Measurements from ENCODE around the gene CFAP99.

The CFAP99 gene

DNA sequence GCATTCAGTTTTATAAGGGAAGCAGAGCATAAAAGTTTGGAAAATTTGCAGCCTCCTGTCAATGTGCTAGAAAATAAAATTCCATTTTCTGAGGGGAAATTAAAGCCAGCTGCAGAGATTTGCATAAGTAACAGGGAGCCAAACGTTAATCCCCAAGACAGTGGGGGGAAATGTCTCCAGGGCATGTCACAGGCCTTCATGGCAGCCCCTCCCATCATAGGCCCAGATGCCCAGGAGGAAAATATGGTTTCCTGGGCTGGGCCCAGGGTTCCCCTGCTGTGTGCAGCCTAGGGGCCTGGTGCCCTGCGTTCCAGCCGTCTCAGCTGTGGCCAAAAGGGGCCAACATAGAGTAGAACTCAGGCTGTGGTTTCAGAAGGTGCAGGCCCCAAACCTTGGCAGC, 59.5 kb downstream of the CFAP99 start:
- DNase-seq, result no peak

DNA sequence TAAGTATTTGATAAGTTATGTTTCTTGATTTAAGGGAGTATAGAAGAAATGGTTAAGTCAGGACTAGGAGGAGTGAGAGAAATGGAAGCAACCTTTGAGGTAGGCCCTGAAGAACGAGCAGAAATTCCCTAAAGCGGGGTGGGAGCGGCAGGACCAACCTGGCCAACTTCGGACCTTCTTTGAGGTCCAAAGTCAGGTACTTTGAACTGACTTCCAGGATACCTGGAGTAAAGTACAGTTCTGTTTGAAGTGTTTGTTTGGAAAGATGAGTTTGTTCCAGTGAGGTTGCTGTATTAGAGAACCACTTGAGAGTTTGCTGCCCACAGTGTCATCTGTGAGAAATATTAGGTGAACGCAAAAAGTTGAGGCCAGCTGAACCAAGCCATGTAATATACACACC, 61.9 kb downstream of the CFAP99 start:
- no peak for DNase-seq

DNA sequence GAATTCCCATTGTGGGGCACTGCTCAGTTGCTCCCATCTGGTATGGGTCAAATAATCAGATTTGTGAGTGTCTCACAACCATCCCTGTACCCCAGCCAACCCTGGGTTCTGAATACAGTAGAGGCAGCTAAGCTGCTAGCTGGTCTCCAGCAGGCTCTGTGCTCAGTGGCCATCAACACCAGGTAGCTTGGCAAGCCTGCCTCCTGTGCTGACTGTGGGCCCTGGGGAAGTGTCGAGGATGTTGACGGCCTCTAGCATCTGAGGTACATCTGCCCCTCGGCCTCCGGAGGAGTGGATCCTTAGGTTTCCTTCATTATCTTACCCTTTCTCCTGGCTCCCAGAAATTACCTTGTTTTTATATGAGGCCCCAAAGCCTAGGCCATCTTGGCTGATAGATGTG, 63.4 kb downstream of the CFAP99 start:
- DNase-seq, result no peak

DNA sequence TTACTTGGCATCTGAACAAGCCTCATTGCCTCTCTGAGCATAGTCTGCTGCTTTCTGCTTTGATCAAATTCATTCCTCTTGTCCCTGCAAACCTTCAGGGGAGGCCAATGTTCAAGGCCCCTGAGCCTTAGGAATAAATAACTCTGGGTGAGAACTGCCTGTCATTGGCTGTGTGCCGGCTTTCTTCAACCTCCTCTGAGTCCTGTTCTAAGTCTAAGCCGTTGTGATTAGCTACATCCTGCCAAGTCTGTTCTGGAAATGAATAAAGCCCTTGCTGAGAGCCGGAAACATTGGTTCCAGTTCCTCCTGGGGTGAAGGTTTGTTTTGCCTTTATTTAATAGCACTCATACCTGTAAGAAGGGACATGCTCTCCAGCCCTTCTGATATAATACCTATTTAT, 63.9 kb downstream of the CFAP99 start:
- peak; percentile 10 for DNase-seq

DNA sequence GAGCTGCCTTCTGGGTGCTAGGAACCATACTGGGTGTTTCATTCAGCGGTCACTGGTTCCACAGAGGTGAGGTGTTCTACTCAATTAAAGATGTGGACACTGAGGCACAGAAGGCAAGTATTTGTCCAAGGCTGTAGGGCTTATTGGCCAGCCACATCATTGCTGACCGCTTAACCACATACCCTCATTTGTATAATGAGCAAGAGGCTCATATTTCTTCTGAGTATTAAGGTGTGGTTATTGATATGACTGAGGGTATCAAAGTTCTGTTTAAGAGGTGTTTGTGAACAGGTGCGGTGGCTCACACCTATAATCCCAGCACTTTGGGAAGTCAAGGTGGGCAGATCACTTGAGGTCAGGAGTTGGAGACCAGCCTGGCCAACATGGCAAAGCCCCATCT, 64.5 kb downstream of the CFAP99 start:
- no peak for DNase-seq

DNA sequence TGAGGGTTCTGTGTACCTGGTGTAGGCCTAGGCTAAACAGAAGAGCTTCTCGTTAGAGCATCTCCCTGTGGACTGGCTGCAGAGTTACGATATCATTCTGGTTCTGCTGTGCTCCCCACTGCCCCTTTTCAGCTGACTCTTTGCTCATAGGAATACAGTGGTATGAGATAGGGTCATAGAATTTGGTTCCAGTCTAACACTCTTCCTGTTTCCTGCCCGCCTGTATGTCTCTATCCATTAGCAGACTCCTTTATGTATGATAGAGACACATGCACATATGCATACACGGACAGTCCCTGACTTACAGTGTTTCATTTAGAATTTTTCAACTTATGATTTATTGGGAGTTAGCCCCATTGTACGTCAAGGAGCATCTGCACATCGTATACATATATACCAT, 65.4 kb downstream of the CFAP99 start:
- no peak for DNase-seq

DNA sequence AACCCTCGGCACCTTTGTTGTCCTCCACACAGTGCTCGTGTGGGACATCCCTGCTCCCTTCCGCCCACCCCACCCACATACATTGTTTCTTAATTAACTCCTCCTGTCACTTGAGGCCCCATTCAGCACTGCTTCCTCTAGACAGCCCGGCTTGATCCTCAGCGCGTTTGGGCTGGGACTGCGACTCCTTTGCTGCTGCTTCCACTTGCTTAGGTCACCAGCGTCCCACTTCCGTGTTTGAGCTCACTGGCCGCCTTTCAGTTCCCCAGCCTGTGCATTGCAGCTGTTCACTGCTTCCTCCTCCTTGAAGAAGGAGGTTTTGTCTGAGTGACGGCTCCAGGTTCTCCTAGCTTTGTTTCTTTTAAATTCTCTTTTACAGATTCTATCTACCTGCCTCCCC, 66.2 kb downstream of the CFAP99 start:
- peak; percentile 79 for DNase-seq

DNA sequence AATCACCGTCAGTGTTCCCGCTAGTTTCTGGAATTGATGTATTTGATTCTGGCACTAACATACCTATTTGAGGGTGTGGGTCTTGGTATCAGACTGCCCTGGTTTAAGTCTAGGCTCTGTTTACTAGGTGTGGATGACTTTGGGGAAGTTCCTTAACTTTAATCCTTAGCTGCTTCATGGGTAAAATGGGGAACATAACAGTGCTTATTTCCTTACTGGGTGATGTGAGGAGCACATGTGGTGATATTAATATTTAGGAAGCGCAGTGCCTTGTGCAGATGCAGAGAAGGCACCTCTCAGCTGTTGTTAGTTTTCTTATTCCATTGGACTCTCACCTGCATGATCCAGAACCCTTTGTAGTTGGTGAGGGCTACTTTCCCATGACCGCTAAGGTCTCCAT, 67.2 kb downstream of the CFAP99 start:
- DNase-seq, result no peak

DNA sequence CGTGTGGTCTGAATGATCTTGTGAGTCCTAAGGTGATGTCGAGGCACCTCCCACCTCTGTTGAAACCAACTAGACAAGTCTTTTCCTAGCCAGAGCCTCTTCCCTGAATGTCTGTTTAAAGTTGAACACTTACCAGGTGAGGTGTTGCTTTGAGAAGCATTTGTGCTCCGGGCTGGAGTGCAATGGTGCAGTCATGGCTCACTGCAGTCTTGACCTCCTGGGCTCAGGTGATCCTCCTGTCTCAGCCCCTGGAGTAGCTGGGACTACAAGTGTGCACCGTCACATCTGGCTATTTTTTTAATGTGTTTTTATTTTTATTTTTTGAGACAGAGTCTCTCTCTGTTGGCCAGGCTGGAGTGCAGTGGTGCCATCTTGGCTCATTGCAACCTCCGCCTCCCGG, 68.2 kb downstream of the CFAP99 start:
- no peak for DNase-seq

DNA sequence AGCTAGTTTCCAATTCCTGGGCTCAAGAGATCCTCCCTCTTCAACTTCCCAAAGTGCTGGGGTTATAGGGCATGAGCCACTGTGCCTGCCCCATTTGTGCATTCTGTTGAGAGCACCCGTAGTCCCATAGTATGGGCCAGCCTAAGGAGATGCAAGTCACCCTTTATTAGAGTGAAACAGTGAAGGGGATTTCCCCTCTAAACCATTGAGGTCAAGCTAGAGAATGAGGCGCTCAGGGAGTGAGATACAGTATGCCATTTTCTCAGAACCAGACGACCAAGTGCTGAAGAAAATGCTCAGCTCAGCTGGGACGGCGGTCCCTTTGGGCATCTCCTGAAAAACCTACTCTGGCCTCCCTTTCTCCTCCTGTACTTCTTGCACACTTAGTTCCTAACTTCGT, 68.9 kb downstream of the CFAP99 start:
- no peak for DNase-seq

DNA sequence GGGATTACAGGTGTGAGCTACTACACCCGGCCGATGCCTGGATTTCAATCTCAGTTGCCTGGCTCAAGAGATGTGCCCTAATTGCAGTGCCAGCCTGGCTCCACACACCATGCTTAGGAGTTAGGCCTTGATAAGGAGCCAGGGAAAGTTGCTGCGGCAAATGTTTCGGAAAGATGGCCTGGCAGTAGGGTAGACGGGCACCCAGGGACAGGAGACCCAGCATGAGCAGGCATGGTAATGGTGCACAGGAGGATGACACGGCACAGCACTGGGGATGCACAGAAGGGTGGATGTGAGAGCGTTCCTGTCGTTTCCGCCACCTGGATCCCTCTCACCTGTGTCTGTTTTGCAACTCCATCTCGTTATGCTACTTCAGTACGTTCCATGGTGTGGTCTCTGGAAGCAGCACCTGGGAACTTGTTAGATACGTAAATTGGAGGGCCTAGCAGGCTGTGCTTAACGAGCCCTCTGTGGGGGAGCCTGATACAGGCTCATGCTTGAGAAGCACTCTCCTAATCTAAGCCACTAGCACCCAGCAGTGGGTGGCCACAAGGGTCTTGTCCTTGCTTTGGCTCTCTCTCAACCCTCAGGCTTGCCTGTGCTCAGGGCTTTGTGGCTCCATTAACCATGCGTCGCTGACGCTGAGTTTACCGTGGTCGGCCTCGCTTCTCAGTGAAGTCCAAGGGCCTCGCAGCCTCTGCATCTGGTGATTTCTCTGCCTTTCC, 70.5 kb downstream of the CFAP99 start:
- DNase-seq, result no peak

DNA sequence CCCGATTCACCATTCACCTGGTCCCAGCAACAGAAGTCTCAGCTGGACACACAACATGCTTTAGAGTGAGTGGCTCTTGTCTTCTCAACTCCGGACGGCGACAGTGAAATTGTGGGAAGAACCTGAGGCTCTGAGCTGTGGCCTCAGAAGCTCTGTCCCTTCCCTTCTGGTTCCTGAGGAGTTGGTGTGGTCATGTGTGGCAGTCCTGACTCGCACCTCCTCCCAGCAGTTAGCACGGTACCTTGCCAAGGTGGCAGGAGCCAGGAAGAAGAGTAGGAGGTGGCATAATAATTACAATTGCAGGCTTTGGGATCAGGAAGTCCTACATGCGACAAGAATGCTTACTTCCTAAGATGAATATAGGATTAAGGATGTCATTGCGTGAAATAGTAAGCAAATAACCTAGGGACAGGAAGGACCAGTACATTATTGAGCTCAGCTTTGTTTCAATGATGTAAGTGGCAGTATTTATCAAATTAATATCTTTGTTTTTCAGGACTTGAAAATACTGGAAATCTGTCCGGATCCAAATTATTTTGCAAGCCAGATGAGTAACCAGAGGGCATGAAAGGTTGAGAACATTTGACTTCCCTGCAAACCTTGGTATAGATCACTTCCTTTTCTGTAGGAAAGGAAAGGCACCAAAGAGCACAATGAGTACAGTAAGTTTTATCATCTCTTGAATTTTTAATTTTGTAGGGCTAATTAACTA, 71.2 kb downstream of the CFAP99 start:
- no peak for DNase-seq

DNA sequence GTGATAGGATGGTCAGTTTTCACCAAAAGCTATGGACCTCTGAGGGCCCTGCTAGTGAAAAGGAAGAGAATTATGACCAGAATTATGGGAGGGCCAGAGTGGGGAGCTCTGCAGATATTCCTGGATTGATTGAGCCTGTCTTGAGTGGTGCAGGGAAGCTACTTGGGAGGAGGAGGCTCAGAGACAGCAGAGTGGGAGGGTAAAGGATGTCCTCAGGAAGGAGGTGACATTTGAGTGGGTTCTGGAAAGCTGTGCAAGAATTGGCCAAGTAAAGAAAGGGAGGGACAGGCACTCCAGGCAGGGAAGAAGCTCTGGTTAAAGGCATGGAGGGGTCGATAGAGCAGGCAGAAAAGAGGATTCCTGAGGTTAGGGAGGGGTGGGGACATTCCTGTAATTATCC, 74.2 kb downstream of the CFAP99 start:
- DNase-seq, result no peak

DNA sequence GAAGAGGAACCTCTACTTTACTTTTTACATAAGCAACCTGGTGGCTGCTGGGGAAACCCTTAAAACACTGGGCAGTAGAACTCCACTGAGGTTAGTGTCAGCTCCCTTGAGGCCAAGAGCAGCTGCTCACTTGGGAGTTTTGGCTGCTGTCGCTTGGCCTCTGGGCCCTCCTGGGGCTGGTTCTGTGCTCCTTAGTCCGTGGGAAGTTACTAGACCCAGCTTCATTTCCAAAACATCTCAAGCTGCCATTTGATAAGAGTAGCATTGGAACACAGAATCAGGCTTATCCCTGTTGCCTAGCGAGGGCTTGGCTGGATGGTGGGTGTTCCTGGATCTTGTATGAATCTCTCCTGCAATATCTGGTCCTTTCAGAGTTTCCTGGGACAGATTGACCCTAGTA, 76.2 kb downstream of the CFAP99 start:
- DNase-seq, result no peak

DNA sequence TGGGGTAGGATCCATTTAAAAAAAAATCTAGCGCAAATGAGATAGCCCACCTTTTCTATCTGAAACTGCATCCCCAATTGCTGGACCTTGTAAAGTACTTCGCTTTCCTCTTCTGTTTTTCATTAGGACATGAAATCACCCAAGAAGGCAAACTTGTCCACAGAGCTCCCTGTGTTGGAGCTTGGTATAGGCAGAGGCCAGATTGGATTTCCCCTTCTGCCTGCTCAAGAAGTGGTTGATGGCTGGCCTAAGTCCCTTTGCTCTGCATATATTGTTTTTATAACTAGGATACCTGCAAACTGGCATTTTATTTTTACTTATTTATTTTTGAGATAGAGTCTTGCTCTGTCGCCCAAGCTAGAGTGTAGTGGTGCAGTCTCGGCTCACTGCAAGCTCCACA, 78.6 kb downstream of the CFAP99 start:
- DNase-seq, result no peak

DNA sequence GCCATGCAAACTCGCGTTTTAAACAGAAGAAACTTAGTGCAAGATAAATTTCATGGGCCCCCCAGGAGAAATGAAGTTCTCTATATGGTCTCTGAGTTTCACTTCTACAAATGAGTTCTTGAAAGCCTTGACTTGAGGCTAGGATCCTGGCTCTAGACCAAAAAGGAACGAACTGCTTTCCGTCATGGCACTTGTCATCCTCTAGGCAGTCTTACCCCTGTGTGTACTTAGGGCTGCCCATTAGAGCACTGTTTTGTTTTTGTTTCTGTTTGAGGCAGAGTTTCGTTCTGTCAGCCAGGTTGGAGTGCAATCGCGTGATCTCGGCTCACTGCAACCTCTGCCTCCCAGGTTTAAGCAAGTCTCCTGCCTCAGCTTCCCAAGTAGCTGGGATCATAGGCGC, 79.2 kb downstream of the CFAP99 start:
- no peak for DNase-seq

DNA sequence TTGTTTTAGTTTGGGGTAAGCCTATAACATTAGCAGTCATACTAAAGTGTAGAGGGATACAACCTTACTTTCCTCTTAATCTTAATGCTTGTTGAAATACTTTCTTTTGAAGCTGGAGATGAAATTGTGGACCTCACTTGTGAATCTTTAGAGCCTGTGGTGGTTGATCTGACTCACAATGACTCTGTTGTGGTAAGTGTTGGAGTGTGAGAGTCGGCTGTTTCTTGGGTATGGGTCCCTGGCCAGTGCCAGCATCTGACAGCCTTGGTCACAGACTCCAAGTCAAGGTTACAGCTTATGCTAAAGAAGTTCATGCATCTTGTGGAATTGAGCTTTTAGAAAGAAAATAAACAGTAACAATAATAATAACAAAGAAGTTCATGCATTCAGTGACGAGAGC, 81.8 kb downstream of the CFAP99 start:
- no peak for DNase-seq

DNA sequence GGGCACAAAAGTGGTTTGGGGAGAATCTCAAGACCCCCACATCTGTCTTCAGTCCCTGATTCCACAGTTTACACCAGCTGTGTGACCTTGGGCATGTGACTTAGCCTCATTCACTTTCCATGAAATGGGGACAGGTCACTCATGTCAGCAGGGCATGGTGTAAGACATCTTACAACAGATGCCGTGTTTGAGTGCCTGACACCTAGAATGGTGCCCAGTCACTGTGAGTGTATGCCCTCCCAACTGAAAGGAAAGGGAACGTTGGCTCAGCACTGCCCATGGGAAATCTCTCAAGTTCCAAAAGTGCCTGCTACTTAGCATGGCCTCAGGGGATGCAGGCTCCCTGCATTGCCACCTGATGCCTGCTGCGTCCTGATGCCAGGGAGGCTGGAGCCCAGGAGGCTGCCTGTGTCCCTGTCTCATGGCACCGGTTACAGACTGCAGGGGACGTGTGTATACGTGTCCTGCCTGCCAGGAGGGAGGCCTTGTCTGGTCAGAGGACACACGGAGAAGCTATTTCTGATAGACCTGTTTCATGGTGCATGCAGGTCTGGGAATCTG, 82.4 kb downstream of the CFAP99 start:
- no peak for DNase-seq

DNA sequence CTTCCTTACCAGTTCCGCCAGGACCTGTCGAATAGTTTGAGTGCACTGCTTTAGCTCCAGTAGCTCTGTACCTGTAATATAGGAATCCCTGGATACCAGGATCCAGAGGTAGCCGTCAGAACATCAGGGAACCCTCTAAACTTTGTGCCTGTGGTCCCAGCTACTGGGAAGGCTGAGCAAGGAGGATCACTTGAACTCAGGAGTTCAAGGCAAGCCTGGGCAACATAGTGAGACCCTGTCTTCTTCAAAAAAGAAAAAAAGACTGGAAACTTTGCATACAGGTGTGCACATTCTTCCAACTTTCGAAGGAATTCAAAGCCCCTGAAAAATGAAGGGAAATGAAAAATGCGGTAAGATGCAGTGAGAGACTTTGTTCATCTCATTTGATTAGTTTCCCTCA, 85.1 kb downstream of the CFAP99 start:
- no peak for DNase-seq

DNA sequence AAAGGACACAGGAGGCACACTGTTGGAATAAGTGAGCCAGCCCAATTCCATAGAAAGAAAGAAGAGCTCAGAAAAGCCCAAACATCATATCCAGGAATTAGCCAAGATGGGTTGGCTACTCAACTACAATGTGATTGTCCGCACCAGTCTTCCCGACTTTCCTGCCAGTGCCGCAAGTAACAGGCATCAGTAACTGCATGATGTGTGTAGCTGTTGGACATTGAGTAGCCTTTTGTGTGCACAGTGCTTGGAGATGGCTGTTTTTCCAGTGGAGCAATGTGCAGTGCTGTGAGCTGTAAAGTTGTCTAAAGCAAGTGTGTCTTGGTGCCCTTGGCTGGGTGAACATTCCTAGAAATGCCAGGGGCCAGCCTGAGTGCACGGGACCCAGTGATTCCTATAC, 88.5 kb downstream of the CFAP99 start:
- DNase-seq, result no peak

DNA sequence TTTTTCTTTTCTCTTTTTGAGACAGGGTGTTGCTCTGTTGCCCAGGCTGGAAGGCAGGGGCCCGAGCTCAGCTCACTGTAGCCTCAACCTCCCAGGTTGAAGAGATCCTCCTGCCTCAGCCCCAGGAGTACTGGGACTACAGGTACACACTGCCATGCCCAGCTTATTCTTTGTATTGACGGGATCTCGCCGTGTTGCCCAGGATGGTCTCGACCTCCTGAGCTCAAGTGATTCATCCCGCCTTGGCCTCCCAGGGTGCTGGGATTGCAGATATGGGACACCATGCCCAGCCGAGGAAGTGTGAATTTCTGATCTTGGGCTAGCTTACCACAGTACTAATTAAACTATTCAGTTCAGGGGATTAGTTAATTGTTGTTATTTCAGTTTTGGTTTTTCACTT, 89.1 kb downstream of the CFAP99 start:
- no peak for DNase-seq

DNA sequence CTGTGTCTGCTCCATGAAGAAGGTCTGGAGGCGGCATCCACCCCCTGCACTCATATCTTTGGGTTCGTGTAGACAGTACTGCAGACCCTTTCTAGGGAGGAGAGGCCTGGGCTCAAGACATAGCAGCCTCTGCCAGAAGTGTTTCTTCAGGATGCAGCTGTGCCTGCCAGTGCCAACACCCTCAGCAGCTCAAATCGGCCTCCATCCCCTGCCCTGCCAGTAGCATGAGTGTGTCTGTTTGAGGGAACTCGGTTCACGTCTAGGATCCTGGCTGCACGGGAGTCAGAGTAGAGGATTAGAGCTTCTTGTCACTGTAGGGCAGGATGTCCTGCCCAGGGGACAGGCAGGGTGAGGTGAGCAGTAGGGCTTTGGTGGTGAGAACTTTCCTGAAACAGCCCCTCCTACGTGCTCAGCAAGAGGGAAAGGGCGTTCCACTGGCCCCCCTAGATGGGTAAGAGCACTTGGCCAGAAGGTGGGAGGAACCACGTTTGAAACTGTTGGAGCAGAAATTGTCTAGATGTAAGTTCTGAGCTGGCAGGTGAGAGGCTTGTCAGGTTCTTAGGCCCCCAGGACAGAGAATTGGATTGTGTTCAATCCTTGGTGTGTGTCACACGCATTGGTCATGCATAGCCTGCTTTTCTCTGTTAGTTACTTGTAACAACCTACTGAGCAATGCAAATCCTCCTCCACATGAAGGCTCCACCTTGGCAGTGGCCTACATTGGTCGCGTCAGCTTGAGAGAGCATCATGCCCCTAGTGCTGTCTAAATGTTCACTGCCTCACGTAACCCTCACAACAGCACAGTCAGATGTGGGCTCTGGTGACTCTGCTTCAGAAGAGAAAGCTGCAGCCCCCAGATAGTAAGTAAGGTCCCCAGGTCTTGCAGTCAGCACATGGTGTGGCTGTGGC, 91.8 kb downstream of the CFAP99 start:
- DNase-seq, result no peak

DNA sequence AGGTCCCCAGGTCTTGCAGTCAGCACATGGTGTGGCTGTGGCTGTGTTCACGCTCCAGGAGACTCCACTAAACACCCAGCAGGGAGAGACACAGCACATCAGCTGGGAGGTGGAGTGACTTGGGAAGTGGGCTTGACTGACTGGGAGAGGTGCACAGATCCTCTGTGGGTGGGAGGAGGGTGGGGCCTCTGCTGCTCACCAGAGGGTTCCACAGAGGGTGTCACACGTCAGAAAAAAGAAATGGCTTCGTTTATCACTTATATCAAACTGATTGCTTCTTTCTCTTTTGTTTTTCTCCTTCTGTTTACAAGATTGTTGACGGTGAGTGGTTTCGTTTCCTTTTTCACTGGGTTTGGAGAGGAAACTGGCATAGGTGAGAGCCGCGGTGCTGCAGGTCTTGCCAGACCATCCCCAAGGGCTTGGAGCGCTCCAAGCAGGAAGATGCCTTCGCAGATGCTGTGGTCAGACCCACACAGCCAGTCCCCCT, 92.9 kb downstream of the CFAP99 start:
- DNase-seq, result no peak

Measured in CD4-positive, alpha-beta T cell treated with Interleukin-17A for 4 hours (primary cell).